ENCODE data around the gene DRC7.

Gene DRC7

GRCh38 chr16:57753448-57754353, 59.1 kb downstream of the DRC7 start:
- no peak for DNase-seq

- no peak for DNase-seq
These were observed 59.9 kb downstream of the DRC7 start for GRCh38 chr16:57754354-57755060.

DNA sequence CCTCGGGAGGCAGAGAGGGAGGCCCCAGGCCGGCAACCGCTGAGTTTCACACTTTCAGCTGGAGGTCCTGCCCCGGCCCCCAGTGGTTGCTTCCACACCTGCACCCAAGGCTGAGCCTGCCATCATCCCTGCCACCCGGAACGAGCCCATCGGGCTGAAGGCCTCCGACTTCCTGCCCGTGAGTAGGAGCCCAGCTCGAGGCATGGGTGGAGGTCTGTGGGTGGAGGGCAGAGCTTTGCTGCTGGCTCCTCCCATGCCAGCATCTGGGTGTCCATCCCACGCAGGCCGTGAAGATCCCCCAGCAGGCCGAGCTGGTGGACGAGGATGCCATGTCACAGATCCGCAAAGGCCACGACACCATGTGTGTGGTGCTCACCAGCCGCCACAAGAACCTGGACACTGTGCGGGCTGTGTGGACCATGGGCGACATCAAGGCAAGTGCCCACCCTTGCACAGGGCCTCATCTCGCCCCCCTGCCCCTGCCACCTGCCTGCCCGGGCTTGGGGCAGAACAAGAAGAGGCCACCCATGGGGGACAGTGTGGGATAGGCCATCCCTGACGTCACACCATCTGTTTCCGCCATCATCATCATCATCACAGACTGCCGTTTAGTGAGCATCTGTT, 60.6 kb downstream of the DRC7 start:
- DNase-seq, result no peak

GRCh38 chr16:57755726-57756423, 61.3 kb downstream of the DRC7 start:
- no peak for DNase-seq

GRCh38 chr16:57756424-57757325, 62.1 kb downstream of the DRC7 start:
- no peak for DNase-seq

DNA sequence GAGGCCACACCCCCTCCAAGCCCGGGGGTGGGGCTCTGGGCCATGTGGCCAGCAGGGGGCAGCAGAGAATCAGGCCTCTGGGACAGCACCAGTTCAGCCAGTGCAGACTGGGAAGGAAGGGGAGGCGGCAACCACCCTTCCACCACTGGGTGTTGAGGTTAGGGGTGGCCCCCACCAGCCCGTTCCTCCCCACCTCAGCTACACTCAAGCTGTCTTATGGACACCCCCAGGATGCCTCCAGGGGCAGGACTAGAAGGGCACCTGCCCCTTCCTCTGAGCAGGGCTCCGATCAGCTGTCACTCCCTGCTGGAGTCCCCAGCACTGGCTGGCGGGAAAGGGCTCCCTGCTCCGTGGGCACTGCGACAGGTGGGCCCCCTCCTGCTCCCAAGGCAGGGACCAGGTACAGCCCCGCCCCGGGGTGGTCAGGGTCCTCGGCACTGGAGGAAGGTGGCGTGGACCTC, 62.8 kb downstream of the DRC7 start:
- DNase-seq, result peak; percentile 91

- DNase-seq, result no peak
These were observed 63.3 kb downstream of the DRC7 start for GRCh38 chr16:57757883-57758282.

DNA sequence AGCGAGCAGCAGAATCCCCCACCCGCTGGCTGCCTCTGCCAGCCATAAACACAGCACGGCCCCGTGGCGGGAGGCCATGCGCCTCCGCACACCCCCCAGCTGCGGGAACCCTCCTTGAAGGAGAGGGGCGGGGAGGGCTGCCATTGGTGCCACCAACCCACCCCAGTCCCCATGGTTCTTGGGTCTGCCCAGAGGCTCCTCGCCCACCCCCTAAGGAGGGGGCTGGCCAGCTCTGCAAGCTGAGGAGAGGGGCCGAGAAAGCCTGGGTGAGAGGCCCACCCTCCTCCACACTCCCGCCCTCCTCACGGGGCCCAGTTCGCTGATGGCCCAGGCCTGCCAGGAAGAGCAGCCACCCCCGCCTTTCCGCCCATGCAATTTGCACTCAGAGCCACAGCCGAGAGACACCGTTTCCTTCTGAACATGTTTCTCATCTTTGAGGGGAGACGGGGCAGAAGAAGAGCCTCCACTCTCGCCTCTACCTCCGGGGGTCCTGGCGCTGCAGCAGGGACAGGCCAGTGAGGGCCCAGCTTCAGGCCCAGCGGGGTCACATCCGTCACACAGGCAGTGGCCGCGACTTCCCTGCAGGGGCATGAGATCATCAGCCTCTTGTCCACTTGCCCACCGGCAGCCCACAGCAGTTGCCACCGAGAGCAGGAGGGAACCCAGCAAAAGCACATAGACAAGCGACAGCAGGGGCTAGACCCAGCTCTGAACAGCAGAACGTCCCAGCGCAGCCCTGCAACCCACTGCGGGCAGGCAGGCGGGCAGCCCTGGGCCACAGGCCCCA, 63.9 kb downstream of the DRC7 start:
- DNase-seq, result no peak

- no peak for DNase-seq
These were observed 64.5 kb downstream of the DRC7 start for GRCh38 chr16:57759131-57759530.

DNA sequence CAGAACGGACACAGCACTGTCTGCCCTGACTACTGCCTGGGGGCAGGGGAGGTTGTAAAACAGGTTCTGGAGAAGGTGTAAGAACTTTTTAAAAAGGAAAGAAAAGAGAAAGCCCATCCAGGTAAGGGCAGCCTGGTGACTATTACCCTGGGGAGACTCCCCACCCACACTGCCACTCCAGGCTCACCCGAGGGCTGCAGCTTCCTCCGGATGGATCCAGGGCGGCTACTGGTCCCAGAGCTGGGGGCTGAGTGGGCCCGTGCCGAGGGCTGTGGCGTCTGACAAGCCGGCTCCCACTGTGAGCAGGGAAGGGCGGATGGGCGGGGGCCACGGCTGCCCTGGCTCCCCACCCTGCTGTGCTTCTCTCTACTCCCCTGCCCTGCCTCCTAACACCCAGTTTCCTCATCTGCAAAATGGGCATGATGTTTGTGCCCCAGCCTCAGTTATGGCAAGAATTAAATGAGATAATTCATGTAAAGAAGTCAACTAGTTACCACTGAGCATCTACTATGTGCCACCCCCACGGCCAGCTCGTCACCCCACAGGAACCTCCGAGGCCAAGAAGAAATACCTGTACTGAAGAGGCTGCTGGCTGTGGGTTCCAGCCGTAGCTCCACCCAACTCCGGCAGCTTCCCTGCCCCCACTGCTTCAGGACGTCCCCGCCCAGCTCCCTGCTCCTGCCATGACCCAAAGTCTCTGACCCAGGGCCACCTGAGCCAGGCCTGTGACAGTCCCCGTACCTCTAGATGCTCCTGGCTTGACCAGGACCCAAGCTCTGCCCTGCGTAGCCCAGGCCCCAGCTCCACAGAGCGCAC, 65.1 kb downstream of the DRC7 start:
- DNase-seq, result no peak

- DNase-seq, result no peak
These were observed 66.0 kb downstream of the DRC7 start for GRCh38 chr16:57760357-57761160.

- DNase-seq, result no peak
These were observed 66.7 kb downstream of the DRC7 start for GRCh38 chr16:57761301-57761700.

GRCh38 chr16:57761957-57762356, 67.4 kb downstream of the DRC7 start:
- no peak for DNase-seq

- DNase-seq, result no peak
These were observed 67.9 kb downstream of the DRC7 start for GRCh38 chr16:57762365-57763040.

DNA sequence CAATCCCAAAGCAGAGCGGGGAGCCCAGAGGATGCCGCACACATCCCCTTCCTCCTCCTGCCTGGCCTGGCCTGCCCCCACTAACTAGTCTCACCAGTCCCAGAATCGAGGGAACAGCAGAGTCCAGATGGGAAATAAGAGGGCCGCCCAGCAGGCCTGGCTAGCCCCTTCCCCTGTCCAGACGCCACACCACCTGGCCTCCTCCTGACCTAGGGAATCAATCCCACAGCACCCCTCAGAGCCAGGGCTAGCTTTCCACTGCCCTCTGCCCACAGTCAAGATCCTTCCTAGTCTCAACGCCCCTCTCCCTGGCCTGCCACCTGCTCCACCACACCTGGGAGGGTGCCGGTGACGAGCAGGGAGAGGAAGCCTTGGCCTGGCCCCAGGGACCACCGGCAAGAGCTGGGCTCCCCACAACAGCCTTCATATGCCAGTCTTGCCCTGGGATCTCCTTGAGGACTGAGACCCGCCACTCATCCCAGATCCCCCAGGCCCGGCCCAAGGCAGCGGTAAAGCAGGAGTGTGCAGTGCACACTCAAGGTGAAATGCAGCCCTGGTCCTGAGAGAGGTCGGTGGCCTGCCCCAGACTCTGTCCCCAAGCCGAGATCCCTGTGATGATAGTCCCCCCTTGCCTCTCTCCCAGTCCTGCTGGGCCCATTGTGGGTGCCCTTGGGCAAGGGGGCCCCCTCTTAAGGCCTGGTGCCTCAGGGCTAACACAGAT, 68.8 kb downstream of the DRC7 start:
- no peak for DNase-seq

DNA sequence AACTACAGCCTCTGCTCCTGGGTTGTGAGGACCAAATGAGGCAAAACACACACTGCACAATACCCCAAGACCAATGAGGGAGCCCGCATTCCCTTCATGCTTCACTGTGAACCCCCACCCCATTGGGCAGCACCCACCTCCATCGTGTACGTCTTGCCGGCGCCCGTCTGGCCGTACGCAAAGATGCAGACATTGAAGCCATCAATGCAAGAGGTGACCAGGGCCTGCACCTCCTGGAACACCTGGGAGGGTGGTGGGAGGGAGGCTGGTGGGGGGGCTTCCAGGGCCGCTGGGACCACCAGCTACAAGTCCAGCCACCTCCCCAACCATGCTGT, 69.4 kb downstream of the DRC7 start:
- DNase-seq, result no peak

- DNase-seq, result peak; percentile 51
These were observed 69.9 kb downstream of the DRC7 start for GRCh38 chr16:57764341-57765159.
